ENCODE results near the gene DSN1.
"Not testable (repeated sequence)": the region's sequence is repeated elsewhere in the genome, so short reads cannot be mapped to it uniquely, and the experiment has no call there.

DSN1 gene

DNA sequence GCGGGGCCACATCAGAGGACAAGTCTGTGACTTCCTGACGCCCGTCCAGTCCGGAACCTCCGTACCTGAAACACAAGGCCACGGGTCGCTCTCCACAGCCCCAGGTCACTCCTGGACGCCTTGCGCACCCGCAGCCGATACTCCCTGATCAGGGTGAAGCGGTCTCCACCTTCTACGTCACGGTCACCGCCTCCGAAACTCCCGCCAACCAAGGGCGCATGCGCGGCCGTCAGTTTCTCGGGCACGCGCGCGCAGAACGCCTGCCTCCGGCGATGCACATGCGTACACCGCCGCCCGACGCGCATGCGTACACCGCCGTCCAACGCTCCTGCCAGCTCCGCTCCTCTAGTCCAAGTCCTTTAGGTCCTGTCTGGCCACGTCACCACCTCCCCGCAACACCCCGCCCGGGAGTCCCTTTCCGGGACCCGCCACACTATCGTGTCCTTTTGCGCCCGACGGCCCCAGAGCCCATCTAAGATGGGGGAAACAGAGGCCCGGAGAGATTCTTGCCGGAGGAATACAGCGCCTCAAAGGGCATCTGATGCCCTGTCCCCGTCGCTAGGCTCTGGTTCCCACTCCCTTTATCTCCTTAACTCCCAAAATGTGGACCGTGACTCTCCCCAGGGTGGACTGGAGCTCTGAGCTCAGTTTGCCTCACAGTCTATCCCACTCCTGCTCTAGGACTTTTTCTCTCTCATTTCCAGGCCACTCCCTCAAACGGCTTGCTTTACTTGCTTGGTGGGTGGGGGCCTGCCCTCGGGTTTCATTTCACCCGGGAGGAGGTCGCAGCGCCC, at the start of gene DSN1:
Gene DSN1 (minus strand): TSS at position 167 of the 794 bp plus-strand sequence. CDS start 2,305 bp downstream, outside the sequence.
- peak; percentile 96 to 97 for DNase-seq (ENCODE audit: low read depth in 2 of 2)

GRCh38 chr20:36823121-36823520, 49.6 kb upstream of the DSN1 start:
- DNase-seq (ENCODE audit: low read depth in 2 of 2): no peak

- no peak for DNase-seq (ENCODE audit: low read depth in 2 of 2)
Measured at GRCh38 chr20:36821964-36822437, 48.4 kb upstream of the DSN1 start.

DNA sequence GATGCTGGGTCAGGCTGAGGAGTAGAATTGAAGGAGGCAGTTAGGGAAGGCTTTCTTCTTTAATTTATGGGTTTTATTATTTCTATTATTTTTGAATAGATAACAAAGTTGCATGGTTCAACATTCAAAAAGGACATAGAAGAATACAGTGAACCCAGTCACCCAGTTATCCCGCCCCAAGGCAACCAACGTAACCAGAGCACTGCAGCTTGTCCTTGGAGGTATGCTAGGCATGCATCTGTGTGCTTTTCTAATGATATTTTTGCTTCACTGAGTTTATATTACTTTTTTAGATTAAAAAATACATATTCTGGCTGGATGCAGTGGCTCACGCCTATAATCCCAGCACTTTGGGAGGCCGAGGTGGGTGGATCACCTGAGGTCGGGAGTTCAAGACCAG, 47.4 kb upstream of the DSN1 start:
- no peak for DNase-seq (ENCODE audit: low read depth in 2 of 2)

DNA sequence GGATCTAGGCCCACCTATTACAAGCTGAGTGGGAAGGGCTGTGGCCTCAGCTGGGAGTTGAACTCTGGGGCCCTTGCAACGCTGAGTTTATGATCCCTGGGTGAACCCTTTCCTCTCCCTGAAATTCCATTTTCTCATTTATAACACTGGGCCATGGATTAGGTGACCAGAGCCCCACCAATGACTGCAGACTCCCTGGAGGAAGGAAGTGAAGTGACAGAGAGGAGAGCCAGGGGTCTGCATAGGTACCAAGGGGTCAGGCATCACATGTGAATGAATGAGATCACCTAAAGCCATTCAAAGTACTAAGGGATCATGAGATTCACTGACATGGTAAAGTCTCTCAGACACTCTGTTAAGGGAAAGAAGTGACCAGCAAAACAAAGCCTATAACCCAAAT, 46.5 kb upstream of the DSN1 start:
- DNase-seq (ENCODE audit: low read depth in 2 of 2): no peak

DNA sequence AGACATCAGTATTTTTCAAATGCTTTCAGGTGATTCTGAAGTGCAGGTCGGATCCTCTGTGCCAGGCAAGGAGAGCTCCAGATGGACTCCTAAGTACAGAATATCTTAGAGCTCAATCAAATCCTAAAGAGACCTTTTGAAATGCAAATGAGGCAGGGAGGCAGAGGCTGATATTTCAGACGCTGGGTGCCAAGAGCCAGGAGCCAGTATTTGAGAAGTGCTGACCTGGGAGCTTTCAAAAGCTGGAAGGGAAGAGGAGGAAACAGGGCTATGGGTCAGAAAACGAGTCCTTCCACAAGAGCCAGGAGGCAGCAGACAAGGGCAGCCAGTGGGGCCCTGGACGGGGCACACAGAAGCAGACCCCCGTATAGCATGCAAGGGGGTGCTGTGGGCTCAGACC, 46.1 kb upstream of the DSN1 start:
- DNase-seq (ENCODE audit: low read depth in 2 of 2): no peak

DNA sequence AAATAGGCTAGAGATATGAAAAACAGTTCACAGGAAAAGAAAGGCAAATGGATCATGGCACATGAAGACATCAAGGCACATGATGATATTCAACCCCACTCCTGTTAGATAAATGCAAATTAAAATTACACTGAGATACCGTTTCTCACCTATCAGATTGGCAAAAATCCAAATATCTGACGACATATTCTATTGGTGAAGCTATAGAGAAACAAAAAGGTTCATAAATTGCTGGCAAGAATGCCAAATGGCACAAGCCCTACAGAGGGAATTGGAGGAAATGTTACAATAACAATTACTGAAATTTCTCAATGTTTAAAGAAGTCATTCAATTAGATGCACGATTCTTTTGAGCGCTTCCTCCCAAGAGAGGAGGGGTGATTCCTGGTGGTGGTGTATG, 45.3 kb upstream of the DSN1 start:
- DNase-seq (ENCODE audit: low read depth in 2 of 2): no peak

DNA sequence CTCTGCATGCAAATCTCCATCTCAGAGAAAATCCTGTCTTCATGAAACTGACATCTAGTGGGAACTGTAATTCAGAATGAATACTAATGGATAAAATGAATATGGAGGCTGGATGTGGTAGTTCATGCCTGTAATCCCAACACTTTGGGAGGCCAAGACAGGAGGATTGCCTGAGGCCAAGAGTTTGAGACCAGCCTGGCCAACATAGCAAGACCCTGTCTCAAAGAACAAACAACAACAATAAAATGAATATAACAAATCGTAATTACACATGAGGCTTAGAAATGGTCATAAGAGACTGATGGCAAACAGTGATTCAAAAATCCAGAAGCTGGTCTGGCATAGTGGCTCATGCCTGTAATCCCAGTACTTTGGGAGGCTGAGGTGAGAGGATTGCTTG, 44.6 kb upstream of the DSN1 start:
- no peak for DNase-seq (ENCODE audit: low read depth in 2 of 2)

GRCh38 chr20:36817496-36817895, 43.9 kb upstream of the DSN1 start:
- no peak for DNase-seq (ENCODE audit: low read depth in 2 of 2)

DNA sequence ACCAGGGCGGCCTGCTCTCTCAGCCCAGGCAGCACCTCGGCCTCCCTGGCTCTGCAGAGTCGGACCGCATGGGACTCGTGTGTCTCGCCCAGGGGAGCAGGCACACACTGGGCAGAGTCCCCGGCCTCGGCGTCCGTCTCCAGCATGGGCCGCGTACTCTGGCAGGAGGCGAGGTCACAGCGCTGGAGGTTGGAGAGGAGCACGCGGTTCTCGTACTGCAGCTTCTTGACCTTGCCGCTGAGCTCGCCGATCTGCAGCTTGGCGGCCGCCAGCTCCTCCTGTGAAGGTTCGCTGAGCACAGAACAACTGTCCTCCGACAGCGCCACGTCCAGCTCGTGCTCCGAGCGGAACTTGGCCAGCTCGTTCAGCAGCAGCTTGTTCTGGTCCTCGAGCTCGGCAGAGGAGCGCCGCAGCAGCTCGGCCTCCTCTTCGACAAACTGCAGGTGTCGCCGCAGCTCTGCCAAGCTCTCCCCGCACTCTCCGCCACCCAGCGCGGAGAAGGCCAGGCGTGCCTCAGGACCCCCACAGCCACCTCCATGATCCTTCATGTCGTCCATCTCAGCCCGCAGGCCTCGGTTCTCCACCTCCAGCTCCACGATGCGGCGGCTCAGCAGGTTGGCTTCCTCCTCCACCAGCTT, 42.0 kb upstream of the DSN1 start:
- DNase-seq (ENCODE audit: low read depth in 2 of 2): no peak

DNA sequence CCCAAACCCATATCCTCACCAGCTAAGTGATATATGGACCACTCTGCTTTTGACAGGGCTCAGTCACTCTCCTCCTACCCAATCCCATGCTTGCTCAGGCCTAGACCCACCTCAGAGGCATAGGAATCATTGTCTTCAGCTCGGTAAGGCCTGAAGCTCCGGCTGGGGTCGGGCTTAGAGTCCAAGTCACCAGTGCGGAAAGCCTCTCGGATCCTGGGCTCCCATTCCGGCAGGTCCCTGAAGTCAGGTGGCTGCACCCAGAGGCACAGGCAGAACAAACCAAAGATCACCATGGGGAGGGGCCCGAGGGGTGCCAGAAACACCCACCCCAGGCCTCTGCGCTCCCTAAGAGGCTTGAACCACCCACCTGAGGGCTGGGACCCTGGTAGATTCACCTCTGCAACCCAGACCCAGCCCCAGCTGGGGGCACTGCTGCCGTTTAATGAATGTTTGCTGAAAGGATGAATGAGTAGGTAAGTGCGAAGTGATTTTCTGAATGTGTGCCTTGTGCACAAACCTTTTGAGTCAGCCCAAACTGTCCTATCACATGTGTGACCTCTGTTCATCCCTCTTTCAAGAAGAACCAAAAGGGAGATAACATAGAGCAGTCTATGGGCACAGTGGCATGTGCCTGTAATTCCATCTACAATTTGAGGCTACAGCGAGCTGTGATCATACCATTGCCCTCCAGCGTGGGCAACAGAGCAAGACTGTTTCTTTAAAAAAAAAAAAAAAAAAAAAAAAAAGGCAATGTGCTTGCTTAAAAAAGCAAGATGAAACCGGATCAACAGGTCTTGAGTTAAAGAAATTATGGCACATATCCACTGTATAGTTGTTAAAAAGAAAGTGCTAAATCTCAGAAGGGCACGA, 39.3 kb upstream of the DSN1 start:
- no peak for DNase-seq (ENCODE audit: low read depth in 2 of 2)

- DNase-seq (ENCODE audit: low read depth in 2 of 2): peak; percentile 62 to 74
Measured at GRCh38 chr20:36808317-36809257, 35.0 kb upstream of the DSN1 start.

DNA sequence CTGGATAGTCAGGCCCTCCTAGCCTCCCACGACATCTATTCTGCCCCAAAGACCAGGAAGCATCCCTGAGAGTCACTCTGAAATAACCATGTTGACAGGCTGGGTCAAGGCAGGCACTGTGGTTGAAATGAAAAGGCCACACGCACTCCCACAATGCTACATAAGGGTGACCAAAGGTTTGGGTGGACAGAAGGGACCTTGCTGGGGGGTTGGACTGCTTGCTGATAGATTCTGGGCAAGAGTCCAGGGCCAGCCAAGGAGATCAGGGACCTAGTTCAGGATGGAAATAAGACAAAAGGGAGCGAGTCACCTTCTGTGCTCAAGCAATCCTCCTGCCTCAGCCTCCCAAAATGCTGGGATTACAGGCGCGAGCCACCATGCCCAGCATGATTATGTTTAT, 32.5 kb upstream of the DSN1 start:
- no peak for DNase-seq (ENCODE audit: low read depth in 2 of 2)

- DNase-seq (ENCODE audit: low read depth in 2 of 2): no peak
Measured at GRCh38 chr20:36805396-36805795, 31.8 kb upstream of the DSN1 start.

GRCh38 chr20:36804425-36804824, 30.9 kb upstream of the DSN1 start:
- DNase-seq (ENCODE audit: low read depth in 2 of 2): no peak

DNA sequence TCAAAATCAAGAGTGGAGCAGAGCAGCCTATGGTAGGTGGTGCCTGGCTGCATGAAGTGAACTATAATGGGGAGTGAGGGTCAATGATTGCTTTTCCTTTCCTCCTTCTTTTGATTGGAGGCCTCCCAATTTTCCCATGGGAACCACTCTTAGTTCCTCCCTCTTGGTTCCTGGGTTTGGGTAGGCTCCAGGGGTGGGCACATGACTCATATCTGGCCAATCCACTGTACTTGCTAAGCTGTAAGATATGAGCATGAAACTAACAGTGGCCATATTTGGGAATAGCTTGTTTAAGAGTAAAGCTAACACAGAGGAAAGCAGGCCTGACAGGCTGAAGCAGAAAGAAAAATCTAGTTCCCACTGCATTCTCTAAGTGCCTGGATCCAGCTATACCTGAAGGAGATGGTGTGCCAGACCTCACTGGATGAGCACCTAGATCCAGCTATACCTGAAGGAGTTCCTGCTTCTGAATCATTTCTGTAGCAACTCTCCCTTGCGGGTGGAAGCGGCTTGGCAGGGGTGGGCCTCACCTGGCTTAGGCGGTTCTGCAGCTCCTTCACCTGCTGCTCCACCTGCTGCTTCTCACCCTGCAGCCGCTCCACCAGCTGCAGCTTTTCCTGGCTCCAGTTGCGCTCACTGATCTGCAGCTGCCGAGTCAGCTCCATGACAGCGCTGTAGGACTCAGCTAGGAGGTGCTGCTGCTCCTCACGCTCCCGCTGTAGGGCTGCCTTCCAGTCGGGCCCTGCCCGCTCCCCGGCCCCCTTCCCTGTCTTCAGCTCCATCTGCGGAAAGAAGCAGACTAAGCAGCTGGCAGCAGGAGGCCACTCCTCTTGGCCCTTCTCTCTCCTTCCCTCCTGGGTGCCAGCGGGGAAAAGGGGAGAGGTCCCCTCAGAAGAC, 29.0 kb upstream of the DSN1 start:
- no peak for DNase-seq (ENCODE audit: low read depth in 2 of 2)

DNA sequence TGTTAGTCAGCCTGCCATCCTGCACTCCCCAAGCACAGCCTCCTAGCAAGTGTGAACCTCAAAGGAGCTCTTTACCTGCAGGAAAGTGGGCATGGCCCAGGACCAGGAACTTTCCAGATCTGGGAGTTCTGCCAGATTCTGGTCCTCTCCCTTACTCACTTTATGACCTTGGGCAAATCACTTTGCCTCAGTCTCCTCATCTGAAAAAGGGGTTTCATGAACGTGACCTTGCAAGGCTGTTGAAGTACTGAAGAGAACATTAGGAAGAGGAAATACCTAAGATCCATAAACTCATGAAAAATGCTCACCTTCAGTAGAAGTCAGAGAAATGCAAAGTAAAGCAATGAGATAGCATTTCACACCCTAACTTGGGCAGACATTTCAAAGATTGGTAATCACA, 26.8 kb upstream of the DSN1 start:
- DNase-seq (ENCODE audit: low read depth in 2 of 2): no peak

GRCh38 chr20:36799313-36799712, 25.8 kb upstream of the DSN1 start:
- not testable (repeated sequence) for DNase-seq (ENCODE audit: low read depth in 2 of 2)

GRCh38 chr20:36796875-36797274, 23.3 kb upstream of the DSN1 start:
- no peak for DNase-seq (ENCODE audit: low read depth in 2 of 2)

GRCh38 chr20:36796117-36796516, 22.6 kb upstream of the DSN1 start:
- no peak for DNase-seq (ENCODE audit: low read depth in 2 of 2)
